ENCODE data around the gene CYRIA.

DNA sequence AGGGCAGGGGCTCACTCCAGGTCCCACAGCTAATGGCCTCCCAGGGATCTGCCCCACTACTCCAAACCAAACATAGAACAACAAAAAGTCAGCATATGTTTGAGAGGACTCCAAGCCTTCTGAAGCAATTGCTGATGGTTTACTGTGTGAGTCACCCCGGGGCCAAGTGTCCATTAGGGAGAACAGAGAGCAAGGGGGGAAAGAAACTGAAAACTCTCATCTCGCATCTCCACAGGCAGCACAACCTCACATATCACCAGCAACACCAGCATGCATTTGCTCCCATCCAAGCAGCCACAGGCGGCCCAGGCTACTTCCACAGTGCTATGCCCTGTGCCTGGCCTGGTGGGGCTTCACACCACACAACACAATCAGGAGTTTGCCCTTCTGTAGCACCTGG is 39.1 kb downstream of the CYRIA start:
- TF ChIP-seq, protein P1, sequence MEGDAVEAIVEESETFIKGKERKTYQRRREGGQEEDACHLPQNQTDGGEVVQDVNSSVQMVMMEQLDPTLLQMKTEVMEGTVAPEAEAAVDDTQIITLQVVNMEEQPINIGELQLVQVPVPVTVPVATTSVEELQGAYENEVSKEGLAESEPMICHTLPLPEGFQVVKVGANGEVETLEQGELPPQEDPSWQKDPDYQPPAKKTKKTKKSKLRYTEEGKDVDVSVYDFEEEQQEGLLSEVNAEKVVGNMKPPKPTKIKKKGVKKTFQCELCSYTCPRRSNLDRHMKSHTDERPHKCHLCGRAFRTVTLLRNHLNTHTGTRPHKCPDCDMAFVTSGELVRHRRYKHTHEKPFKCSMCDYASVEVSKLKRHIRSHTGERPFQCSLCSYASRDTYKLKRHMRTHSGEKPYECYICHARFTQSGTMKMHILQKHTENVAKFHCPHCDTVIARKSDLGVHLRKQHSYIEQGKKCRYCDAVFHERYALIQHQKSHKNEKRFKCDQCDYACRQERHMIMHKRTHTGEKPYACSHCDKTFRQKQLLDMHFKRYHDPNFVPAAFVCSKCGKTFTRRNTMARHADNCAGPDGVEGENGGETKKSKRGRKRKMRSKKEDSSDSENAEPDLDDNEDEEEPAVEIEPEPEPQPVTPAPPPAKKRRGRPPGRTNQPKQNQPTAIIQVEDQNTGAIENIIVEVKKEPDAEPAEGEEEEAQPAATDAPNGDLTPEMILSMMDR (IDR thresholded peaks at IDR 0.05; ENCODE audit: low read depth, low read length) = no peak
- no peak for TF ChIP-seq EZH2phosphoT487 (IDR thresholded peaks at IDR 0.05; ENCODE audit: low read depth)

Measured in OCI-LY3 (cell line).